GM19438 (cell line): ENCODE measurements around the gene TMEM178B.
"Not testable (repeated sequence)": the region's sequence is repeated elsewhere in the genome, so short reads cannot be mapped to it uniquely, and the experiment has no call there.

Experiments used
- ATAC-seq: cut with Tn5 transposase; IDR thresholded peaks from one replicate; pipeline ENCODE4 v1.9.1; 2021; ENCODE audit warnings: low read depth; ENCODE audit not compliant: unreplicated experiment

The TMEM178B gene

DNA sequence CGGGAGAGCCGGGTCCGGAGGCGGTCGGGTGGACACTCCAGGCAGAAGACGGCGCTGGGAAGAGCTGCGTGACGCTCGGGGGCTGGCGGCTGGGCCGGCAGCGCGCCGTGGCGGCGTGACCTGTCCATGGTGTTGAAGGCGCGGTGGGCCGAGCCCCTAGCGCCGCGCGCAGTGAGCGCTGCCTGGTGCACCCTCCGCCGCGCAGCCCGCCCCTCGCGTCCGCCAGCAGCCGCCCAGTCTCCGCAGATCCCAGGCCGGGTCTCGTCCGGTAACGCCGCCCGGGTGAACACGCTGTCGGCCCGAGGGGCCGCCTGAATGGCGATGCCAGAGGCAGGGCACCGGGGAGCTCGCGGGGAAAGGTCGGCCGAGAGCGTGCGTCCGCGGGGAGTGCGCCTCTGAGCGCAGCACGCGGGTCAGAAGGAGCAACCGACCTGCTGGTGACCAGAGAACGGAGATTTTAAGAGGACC lies 657 bp upstream of the TMEM178B start:
- no peak for ATAC-seq

DNA sequence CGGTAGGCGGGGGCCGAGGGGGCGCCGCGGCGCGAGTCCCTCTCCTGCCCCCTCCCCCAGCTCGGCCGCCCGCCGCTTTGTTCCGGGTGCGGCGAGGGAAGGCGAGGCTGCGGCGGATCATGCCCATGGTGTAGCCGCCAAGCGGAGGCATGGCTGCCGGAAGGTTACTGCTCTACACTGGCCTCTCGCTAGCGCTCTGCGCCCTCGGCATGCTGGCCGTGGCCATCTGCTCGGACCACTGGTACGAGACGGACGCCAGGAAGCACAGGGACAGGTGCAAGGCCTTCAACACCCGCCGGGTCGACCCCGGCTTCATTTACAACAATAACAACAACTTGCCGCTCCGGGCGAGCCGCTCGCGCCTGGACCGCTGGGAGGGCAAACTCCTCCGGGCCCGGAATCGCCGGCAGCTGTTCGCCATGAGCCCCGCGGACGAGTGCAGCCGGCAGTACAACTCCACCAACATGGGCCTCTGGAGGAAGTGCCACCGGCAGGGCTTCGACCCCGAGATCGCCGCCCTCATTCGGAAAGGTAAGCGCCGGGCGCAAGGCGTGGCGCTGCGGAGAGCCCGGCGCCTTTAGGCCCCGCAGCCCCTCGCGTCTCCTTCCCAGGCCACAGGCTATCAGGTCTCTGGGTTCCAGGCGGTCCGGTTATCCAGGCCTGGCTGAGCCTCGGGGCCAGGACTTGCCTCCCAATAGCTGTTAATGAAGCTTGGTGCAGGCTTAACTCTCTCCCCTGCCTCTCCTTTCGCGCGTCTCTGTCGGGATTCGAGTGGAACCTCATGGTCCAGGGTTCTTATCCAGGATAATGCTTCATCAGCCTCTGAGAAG lies 513 bp downstream of the TMEM178B start:
- no peak for ATAC-seq

- no peak for ATAC-seq
Observed at GRCh38 chr7:141074997-141075396, 1.1 kb downstream of the TMEM178B start.

- no peak for ATAC-seq
Observed at GRCh38 chr7:141076377-141076776, 2.5 kb downstream of the TMEM178B start.

GRCh38 chr7:141079219-141079618 lies 5.4 kb downstream of the TMEM178B start:
- ATAC-seq, result no peak

- ATAC-seq, result not testable (repeated sequence)
Observed at GRCh38 chr7:141089490-141089889, 15.6 kb downstream of the TMEM178B start.

- no peak for ATAC-seq
Observed at GRCh38 chr7:141094336-141095070, 20.6 kb downstream of the TMEM178B start.

DNA sequence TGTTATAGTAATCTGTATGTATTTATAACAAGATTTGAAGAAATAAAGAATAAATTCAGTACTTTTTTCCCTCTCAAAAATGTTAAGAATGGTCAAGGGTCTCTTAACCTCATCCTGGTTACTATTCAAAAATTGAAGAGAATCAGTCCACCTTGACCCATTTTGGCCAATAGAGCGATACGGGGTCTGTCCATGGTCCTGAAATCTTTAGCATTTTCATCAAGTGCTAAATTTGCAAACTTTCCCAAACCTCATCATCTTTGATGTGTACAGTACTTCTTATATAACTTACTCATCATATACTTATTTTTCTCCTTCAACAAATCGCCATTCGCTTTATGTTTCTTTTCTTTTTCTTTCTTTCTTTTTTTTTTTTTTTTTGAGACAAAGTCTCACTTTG lies 23.6 kb downstream of the TMEM178B start:
- ATAC-seq, result no peak

DNA sequence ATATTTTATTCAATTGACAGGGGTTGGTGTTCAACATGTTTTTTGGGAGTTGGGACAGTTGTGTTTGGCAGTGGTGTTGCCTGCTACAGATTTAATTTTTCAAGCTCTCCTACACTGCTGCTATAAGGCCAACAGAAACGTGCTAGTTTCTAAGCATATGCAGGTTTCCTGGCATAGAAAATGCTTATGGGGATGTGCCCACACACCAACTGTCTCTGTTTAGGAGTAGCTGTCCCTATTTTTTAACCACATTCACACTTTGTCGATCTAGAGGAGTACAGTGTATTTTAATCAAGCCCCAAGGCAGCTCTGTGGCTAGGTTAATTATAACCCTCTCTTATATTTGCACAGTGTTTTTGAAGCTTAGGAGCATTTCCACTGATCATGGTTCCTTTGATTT lies 28.6 kb downstream of the TMEM178B start:
- ATAC-seq, result no peak

- no peak for ATAC-seq
Observed at GRCh38 chr7:141103847-141104429, 30.1 kb downstream of the TMEM178B start.

- no peak for ATAC-seq
Observed at GRCh38 chr7:141113131-141113530, 39.3 kb downstream of the TMEM178B start.

DNA sequence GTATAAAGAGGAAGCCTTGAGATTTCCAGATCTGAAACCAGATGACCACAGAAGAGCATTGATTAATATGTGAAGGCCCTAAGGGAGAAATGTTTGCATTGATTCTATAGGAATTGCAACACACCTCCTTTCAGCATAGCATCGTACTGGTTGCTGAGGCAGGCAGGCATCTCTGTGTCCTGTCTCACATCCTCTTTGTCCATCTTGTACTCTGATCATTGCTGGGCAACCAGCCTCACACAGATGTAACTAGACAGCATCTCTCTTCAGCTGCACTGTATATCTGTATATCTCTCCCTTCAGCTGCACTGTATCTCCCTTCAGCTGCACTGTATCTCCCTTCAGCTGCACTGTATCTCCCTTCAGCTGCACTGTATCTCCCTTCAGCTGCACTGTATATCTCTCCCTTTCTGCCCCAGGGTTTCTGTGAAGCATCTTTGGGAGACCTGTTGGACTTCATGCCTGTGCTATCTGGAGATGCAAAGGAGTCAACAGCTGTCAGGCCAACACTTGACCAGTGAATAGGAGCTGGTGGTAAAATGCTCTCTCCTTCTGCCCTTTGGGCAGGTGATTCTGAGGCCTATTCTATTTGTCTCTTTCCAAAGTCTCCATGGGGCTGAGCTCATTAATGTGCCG lies 40.3 kb downstream of the TMEM178B start:
- no peak for ATAC-seq

- ATAC-seq, result no peak
Observed at GRCh38 chr7:141115965-141116364, 42.1 kb downstream of the TMEM178B start.

GRCh38 chr7:141116661-141117060 lies 42.8 kb downstream of the TMEM178B start:
- ATAC-seq, result not testable (repeated sequence)

GRCh38 chr7:141118767-141119166 lies 44.9 kb downstream of the TMEM178B start:
- no peak for ATAC-seq

- no peak for ATAC-seq
Observed at GRCh38 chr7:141119187-141119586, 45.3 kb downstream of the TMEM178B start.

DNA sequence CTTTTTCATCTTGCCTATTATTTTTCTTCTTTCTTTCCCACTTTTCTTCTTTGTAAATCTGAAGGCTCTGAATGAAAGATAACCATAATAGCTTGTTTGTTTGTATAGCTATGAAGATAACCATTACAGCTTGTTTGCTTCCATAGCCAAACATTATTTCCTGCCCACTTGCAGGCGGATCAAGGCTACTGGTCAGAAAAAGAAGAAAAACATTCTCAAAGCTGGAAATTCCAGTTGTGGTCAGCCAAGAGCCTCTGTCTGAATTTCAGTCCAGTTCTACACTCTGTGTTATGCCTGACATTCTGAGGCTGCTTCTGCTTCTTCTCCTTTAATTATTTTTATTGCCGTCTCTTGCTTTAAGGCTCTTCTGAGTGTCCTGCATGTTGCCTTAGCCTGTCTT lies 48.9 kb downstream of the TMEM178B start:
- no peak for ATAC-seq

DNA sequence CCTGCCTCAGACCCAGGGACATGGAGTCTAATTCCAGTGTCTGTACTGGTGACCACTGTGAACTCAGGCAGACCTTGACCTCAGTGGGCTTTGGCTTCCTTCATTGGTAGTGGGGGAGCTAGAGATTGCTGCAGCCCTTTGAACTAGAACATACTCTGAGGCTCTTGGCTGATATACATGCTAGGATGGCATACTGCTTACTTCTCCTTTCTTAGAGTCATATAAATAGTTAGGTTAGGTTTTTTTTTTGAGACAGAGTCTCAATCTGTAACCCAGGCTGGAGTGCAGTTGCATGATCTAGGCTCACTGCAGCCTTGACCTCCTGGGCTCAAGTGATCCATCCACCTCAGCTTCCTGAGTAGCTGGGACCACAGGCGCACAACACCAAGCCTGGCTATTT lies 49.7 kb downstream of the TMEM178B start:
- no peak for ATAC-seq

GRCh38 chr7:141126107-141126506 lies 52.2 kb downstream of the TMEM178B start:
- ATAC-seq, result no peak

- no peak for ATAC-seq
Observed at GRCh38 chr7:141128506-141128905, 54.6 kb downstream of the TMEM178B start.

DNA sequence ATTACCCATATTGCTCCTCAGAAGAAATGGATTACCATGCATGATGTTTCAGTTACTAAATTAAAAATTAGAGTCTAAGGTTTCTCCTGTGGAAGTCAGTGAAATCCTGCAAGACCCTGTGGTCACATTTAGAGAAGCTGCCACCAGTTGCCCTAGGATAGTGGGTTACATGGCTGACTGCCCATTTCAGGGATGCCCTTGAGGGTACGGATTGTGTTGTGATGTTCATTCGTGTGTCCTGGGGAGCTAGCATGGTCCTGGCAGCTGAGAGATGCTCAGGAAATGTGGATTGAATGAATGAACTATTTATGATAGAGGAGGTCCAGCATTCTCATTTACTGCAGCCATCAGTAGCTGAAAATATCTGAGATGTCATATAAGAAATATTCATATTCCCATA lies 55.1 kb downstream of the TMEM178B start:
- no peak for ATAC-seq
